ENCODE measurements around the gene ABTB2.

ABTB2 gene

GRCh38 chr11:34243600-34244464 lies 114.0 kb downstream of the ABTB2 start:
- DNase-seq (ENCODE audit: low read depth in 2 of 3, low spot score in 2 of 3): no peak

- no peak for DNase-seq (ENCODE audit: low read depth in 2 of 3, low spot score in 2 of 3)
Observed at GRCh38 chr11:34242037-34242625, 115.7 kb downstream of the ABTB2 start.

- DNase-seq (ENCODE audit: low read depth in 2 of 3, low spot score in 2 of 3): no peak
Observed at GRCh38 chr11:34240150-34240494, 117.7 kb downstream of the ABTB2 start.

GRCh38 chr11:34239465-34240149 lies 118.2 kb downstream of the ABTB2 start:
- DNase-seq (ENCODE audit: low read depth in 2 of 3, low spot score in 2 of 3): no peak

GRCh38 chr11:34238966-34239365 lies 118.8 kb downstream of the ABTB2 start:
- DNase-seq (ENCODE audit: low read depth in 2 of 3, low spot score in 2 of 3): no peak

GRCh38 chr11:34238533-34238932 lies 119.3 kb downstream of the ABTB2 start:
- DNase-seq (ENCODE audit: low read depth in 2 of 3, low spot score in 2 of 3): no peak

GRCh38 chr11:34236572-34236971 lies 121.2 kb downstream of the ABTB2 start:
- no peak for DNase-seq (ENCODE audit: low read depth in 2 of 3, low spot score in 2 of 3)

GRCh38 chr11:34235591-34236071 lies 122.2 kb downstream of the ABTB2 start:
- no peak for DNase-seq (ENCODE audit: low read depth in 2 of 3, low spot score in 2 of 3)

- no peak for DNase-seq (ENCODE audit: low read depth in 2 of 3, low spot score in 2 of 3)
Observed at GRCh38 chr11:34235189-34235588, 122.6 kb downstream of the ABTB2 start.

GRCh38 chr11:34234086-34234740 lies 123.6 kb downstream of the ABTB2 start:
- DNase-seq (ENCODE audit: low read depth in 2 of 3, low spot score in 2 of 3): peak in 2 of 3 experiments; percentile 44 to 70

GRCh38 chr11:34233215-34233614 lies 124.6 kb downstream of the ABTB2 start:
- no peak for DNase-seq (ENCODE audit: low read depth in 2 of 3, low spot score in 2 of 3)

- no peak for DNase-seq (ENCODE audit: low read depth in 2 of 3, low spot score in 2 of 3)
Observed at GRCh38 chr11:34232807-34233206, 125.0 kb downstream of the ABTB2 start.

GRCh38 chr11:34226210-34226609 lies 131.6 kb downstream of the ABTB2 start:
- DNase-seq (ENCODE audit: low read depth in 2 of 3, low spot score in 2 of 3): no peak

- DNase-seq (ENCODE audit: low read depth in 2 of 3, low spot score in 2 of 3): no peak
Observed at GRCh38 chr11:34225091-34225490, 132.7 kb downstream of the ABTB2 start.

GRCh38 chr11:34224434-34224966 lies 133.3 kb downstream of the ABTB2 start:
- no peak for DNase-seq (ENCODE audit: low read depth in 2 of 3, low spot score in 2 of 3)

GRCh38 chr11:34223907-34224306 lies 133.9 kb downstream of the ABTB2 start:
- DNase-seq (ENCODE audit: low read depth in 2 of 3, low spot score in 2 of 3): no peak

- no peak for DNase-seq (ENCODE audit: low read depth in 2 of 3, low spot score in 2 of 3)
Observed at GRCh38 chr11:34223021-34223813, 134.6 kb downstream of the ABTB2 start.

- DNase-seq (ENCODE audit: low read depth in 2 of 3, low spot score in 2 of 3): no peak
Observed at GRCh38 chr11:34222030-34222429, 135.8 kb downstream of the ABTB2 start.

GRCh38 chr11:34219941-34220370 lies 137.9 kb downstream of the ABTB2 start:
- no peak for DNase-seq (ENCODE audit: low read depth in 2 of 3, low spot score in 2 of 3)

- DNase-seq (ENCODE audit: low read depth in 2 of 3, low spot score in 2 of 3): no peak
Observed at GRCh38 chr11:34219279-34219678, 138.5 kb downstream of the ABTB2 start.
